CD14-positive monocyte (primary cell): ENCODE results near the gene PLCB1. TPM values are rescaled to one million over a fixed set of nuclear protein-coding genes. Genes with fewer than 3 reads are reported as not detected.

Source experiments
- DNase-seq, 3 donors: peaks; one replicate each; pipeline ENCODE4 v3.0.0-alpha.2; 2011 to 2022
- H2AFZ ChIP-seq: 2 replicates; pipeline ENCODE4 v1.6.0; 2012; ENCODE audit warnings: mild to moderate bottlenecking, low read depth, low read length, inconsistent platforms; ENCODE audit not compliant: insufficient read depth, poor library complexity, severe bottlenecking
- H3K27ac ChIP-seq, 2 donors: 1 replicate in 1 of 2; 2 replicates in 1 of 2; pipeline ENCODE4 v1.5.1; 2012 to 2013; ENCODE audit warnings: low read length in 2 of 2, control low read depth in 1 of 2, inconsistent platforms in 1 of 2, low read depth in 1 of 2, mild to moderate bottlenecking in 1 of 2
- H3K27me3 ChIP-seq, 2 donors: one replicate each; pipeline versions ENCODE4 v1.6.0 to v1.6.1; 2011 to 2013; ENCODE audit warnings: low read length in 2 of 2; ENCODE audit not compliant: control insufficient read depth in 2 of 2, insufficient read depth in 2 of 2
- H3K36me3 ChIP-seq, 2 donors: replicated peaks in 1 of 2; 1 replicate in 1 of 2; 2 replicates in 1 of 2; pipeline versions ENCODE4 v1.5.1 to v1.6.1; 2012 to 2013; ENCODE audit warnings: low read length in 2 of 2, control low read depth in 1 of 2, inconsistent platforms in 1 of 2, mild to moderate bottlenecking in 1 of 2; ENCODE audit not compliant: insufficient read depth in 2 of 2, control insufficient read depth in 1 of 2
- H3K4me1 ChIP-seq, 2 donors: 1 replicate in 1 of 2; 2 replicates in 1 of 2; pipeline versions ENCODE4 v1.5.1 to v1.6.1; 2012 to 2013; ENCODE audit warnings: low read length in 2 of 2, control low read depth in 1 of 2, inconsistent platforms in 1 of 2, mild to moderate bottlenecking in 1 of 2, moderate library complexity in 1 of 2; ENCODE audit not compliant: insufficient read depth in 2 of 2, control insufficient read depth in 1 of 2
- H3K4me2 ChIP-seq: replicated peaks from 2 replicates; pipeline ENCODE3; 2012; ENCODE audit warnings: low read length, moderate library complexity, mild to moderate bottlenecking; ENCODE audit not compliant: poor library complexity, severe bottlenecking; ENCODE audit errors: extremely low read depth
- H3K4me3 ChIP-seq, 3 experiments: fragments of 200-600 bp in 1 of 3; sonication (generic) in 1 of 3; replicated peaks in 1 of 3; 1 replicate in 2 of 3; 2 replicates in 1 of 3; pipeline ENCODE4 v1.5.1; 2011 to 2013; ENCODE audit warnings: low read length in 3 of 3, mild to moderate bottlenecking in 3 of 3, control low read depth in 2 of 3, low read depth in 2 of 3, inconsistent platforms in 1 of 3, moderate library complexity in 1 of 3
- H3K79me2 ChIP-seq: 2 replicates; pipeline ENCODE4 v1.6.0; 2012; ENCODE audit warnings: mild to moderate bottlenecking, control low read depth, inconsistent platforms, low read length, moderate library complexity; ENCODE audit not compliant: insufficient read depth
- H3K9ac ChIP-seq: 2 replicates; pipeline ENCODE4 v1.6.0; 2017; ENCODE audit warnings: low read length, mild to moderate bottlenecking; ENCODE audit not compliant: insufficient read depth, poor library complexity, severe bottlenecking
- H3K9me3 ChIP-seq, 2 donors: replicated peaks in 1 of 2; 1 replicate in 1 of 2; 2 replicates in 1 of 2; pipeline versions ENCODE4 v1.5.1 to v1.6.1; 2012 to 2013; ENCODE audit warnings: low read length in 2 of 2, control low read depth in 1 of 2; ENCODE audit not compliant: control insufficient read depth in 1 of 2, insufficient read depth in 1 of 2
- H4K20me1 ChIP-seq: 2 replicates; pipeline ENCODE4 v1.6.0; 2012; ENCODE audit warnings: mild to moderate bottlenecking, low read length, control low read depth, moderate library complexity; ENCODE audit not compliant: insufficient read depth
- H3K27ac Mint-ChIP-seq, 7 donors: one replicate each; pipeline ENCODE4 v1.8.0; 2020; ENCODE audit warnings: mild to moderate bottlenecking in 7 of 7, mixed read lengths in 7 of 7, moderate library complexity in 6 of 7, inconsistent platforms in 2 of 7
- H3K27me3 Mint-ChIP-seq, 3 donors: one replicate each; pipeline ENCODE4 v1.8.0; 2021 to 2022; ENCODE audit warnings: low read depth in 3 of 3, mild to moderate bottlenecking in 3 of 3, mixed read lengths in 3 of 3, moderate library complexity in 3 of 3, inconsistent platforms in 1 of 3
- H3K36me3 Mint-ChIP-seq, 2 donors: one replicate each; pipeline ENCODE4 v1.8.0; 2020; ENCODE audit warnings: mixed read lengths in 2 of 2, inconsistent platforms in 1 of 2, mild to moderate bottlenecking in 1 of 2
- H3K4me1 Mint-ChIP-seq: one replicate; pipeline ENCODE4 v1.8.0; 2020; ENCODE audit warnings: mild to moderate bottlenecking, mixed read lengths
- H3K4me3 Mint-ChIP-seq, 2 donors: one replicate each; pipeline ENCODE4 v1.8.0; 2020; ENCODE audit warnings: mild to moderate bottlenecking in 2 of 2, mixed read lengths in 2 of 2, moderate library complexity in 1 of 2
- H3K9me3 Mint-ChIP-seq, 7 donors: one replicate each; pipeline ENCODE4 v1.8.0; 2020 to 2022; ENCODE audit warnings: mixed read lengths in 7 of 7, mild to moderate bottlenecking in 6 of 7, moderate library complexity in 6 of 7, inconsistent platforms in 2 of 7
- WGBS: methylation state at CpG from one replicate; pipeline ENCODE4 v1.1.5; 2013; ENCODE audit warnings: missing lambda C conversion rate; ENCODE audit not compliant: insufficient coverage; 5-methylcytosine and 5-hydroxymethylcytosine counted together
- intact Hi-C, 2 donors: fragments of 100-400 bp; cut with micrococcal nuclease; formaldehyde crosslinking; loops; one replicate each; pipeline versions ENCODE4 v1.15.0 to v1.15.1; 2023
- polyA plus RNA-seq, 3 donors: library from polyadenylated mRNA; depleted of rRNA in 1 of 3; unstranded in 2 of 3; stranded (reverse) in 1 of 3; fragments of 300-500 nt in 2 of 3; fragments of >200 nt in 1 of 3; fragmentation: Illumina TruSeq in 2 of 3; gene quantifications; 1 replicate in 2 of 3; 2 replicates in 1 of 3; pipeline ENCODE4 v1.2.3, GENCODE V29; 2012 to 2021
- TF ChIP-seq, protein P1 (sequence below): fragments of 200-600 bp; IDR thresholded peaks from one replicate; pipeline ENCODE4 v1.8.0; 2022; ENCODE audit warnings: antibody characterized with exemption, mild to moderate bottlenecking

Gene PLCB1
- polyA plus RNA-seq, 3 donors = 8.6 to 16.4 (median 13.2) TPM

DNA sequence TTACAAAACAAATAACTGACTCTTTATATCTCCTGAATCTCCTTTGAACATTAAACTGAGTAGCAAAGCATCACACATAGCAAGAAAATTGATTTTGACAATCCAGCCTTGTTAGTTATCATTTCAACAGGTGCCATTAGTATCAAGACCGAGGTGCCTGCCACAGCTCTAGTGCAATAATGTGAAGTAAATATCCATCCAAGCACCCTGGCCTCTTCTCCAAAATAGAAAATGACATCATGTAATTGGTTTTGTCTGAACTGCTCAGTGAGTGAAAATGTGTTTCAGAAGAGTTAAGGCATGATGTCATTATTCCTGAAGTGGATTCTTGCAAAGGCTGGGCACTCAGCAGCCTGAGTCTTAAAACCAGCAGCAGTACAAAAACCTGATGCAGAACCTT lies 341.4 kb downstream of the PLCB1 start:
- Mint-ChIP-seq H3K9me3 (peaks cover 2 to 9% (median 6%) of the 10 kb centered on the region in 7 donors), H3K27me3 (peaks cover 0 to 3% (median 2%) of the 10 kb centered on the region in 3 donors), H3K36me3 (peaks cover 0 to 4% of the 10 kb centered on the region in 2 donors), H3K4me1 (peaks cover 60% of the 10 kb centered on the region), H3K27ac (peak overlapping the region in 1 of 7 donors; percentile 1), H3K4me3 (no peak overlapping the region)
- intact Hi-C loops = no loop called here
- H3K27ac ChIP-seq = no peak overlapping the region
- no CpG with 5 or more reads among the region's 1 CpG for WGBS
- DNase-seq = no peak
- H3K4me1 ChIP-seq = peaks cover 46 to 65% of the 10 kb centered on the region in 2 donors
- peaks cover 0 to 4% of the 10 kb centered on the region in 2 donors for H3K9me3 ChIP-seq
- H4K20me1 ChIP-seq = no peaks in the 10 kb centered on the region
- TF ChIP-seq, protein P1, sequence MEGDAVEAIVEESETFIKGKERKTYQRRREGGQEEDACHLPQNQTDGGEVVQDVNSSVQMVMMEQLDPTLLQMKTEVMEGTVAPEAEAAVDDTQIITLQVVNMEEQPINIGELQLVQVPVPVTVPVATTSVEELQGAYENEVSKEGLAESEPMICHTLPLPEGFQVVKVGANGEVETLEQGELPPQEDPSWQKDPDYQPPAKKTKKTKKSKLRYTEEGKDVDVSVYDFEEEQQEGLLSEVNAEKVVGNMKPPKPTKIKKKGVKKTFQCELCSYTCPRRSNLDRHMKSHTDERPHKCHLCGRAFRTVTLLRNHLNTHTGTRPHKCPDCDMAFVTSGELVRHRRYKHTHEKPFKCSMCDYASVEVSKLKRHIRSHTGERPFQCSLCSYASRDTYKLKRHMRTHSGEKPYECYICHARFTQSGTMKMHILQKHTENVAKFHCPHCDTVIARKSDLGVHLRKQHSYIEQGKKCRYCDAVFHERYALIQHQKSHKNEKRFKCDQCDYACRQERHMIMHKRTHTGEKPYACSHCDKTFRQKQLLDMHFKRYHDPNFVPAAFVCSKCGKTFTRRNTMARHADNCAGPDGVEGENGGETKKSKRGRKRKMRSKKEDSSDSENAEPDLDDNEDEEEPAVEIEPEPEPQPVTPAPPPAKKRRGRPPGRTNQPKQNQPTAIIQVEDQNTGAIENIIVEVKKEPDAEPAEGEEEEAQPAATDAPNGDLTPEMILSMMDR = no peak
- H3K36me3 ChIP-seq = no peaks in the 10 kb centered on the region
- H3K4me2 ChIP-seq = no peak overlapping the region
- H3K9ac ChIP-seq = no peak overlapping the region
- no peaks in the 10 kb centered on the region for H3K27me3 ChIP-seq
- H3K79me2 ChIP-seq = no peaks in the 10 kb centered on the region
- H3K4me3 ChIP-seq = no peak overlapping the region
- no peak overlapping the region for H2AFZ ChIP-seq

DNA sequence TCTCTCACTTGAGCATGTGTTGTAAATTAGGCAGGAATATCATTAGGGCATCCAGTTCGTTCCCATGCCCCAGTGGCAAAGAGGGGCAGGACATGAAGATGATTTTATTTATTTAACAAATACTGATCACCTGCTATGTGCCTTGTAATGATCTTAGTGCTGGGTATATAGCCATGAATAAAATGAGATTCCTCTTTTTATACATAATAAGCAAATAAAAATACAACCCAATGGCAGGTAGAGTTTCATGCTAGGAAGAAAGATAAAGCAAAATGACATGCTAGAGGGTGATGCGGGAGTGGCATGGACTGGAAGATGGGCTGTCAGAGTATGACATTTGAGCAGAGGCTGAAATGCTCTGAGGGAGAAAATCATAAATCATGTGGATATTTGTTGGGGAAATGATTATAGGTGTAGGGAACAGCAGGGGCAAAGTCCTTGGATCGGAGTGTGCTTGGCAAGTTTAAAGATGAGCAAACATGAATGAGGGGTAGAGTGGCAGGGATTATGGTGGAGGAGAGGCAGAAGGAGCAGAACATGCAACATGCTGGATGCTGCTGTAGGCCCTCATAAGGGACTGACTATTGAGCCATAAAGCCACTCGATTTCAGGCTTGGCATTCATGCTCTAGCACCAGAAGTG lies 342.1 kb downstream of the PLCB1 start:
- H3K36me3 Mint-ChIP-seq = peaks cover 0 to 4% of the 10 kb centered on the region in 2 donors
- TF ChIP-seq, protein P1 = no peak

More for the DNA sequence above, 342.1 kb downstream of the PLCB1 start:
- H3K27me3 ChIP-seq = no peaks in the 10 kb centered on the region
- no peak overlapping the region for H3K4me3 ChIP-seq
- H3K4me1 Mint-ChIP-seq = peaks cover 57% of the 10 kb centered on the region
- peaks cover 2 to 9% (median 6%) of the 10 kb centered on the region in 7 donors for H3K9me3 Mint-ChIP-seq
- H3K27ac Mint-ChIP-seq = peak overlapping the region; percentile 74 to 95 (median 82)
- peaks cover 0 to 4% of the 10 kb centered on the region in 2 donors for H3K9me3 ChIP-seq
- peaks cover 46 to 63% of the 10 kb centered on the region in 2 donors for H3K4me1 ChIP-seq
- H4K20me1 ChIP-seq = no peaks in the 10 kb centered on the region
- no peak overlapping the region for H3K4me3 Mint-ChIP-seq
- no peak overlapping the region for H3K4me2 ChIP-seq
- H3K36me3 ChIP-seq = no peaks in the 10 kb centered on the region
- intact Hi-C loops = no loop called here
- peak overlapping the region in 1 of 2 donors; percentile 80 for H3K27ac ChIP-seq
- H3K27me3 Mint-ChIP-seq = peaks cover 0 to 2% (median 2%) of the 10 kb centered on the region in 3 donors
- H3K79me2 ChIP-seq = no peaks in the 10 kb centered on the region
- DNase-seq = no peak
- 100% methylated on average over 2 of the region's 4 CpGs for WGBS
- H2AFZ ChIP-seq = no peak overlapping the region
- no peak overlapping the region for H3K9ac ChIP-seq
